ENCODE results near the gene MAU2. TPM values are rescaled to one million over a fixed set of nuclear protein-coding genes. Genes with fewer than 3 reads are reported as not detected.

The MAU2 gene
- total RNA-seq, 1 donor from 2014 or later, result 20.7 TPM

- no peak for DNase-seq (ENCODE audit: low spot score)
Observed at GRCh38 chr19:19305696-19306095, 14.9 kb upstream of the MAU2 start.

GRCh38 chr19:19306191-19306590 lies 14.4 kb upstream of the MAU2 start:
- DNase-seq (ENCODE audit: low spot score), result no peak

GRCh38 chr19:19308373-19308772 lies 12.3 kb upstream of the MAU2 start:
- DNase-seq (ENCODE audit: low spot score), result no peak

GRCh38 chr19:19315444-19315843 lies 5.2 kb upstream of the MAU2 start:
- DNase-seq (ENCODE audit: low spot score), result no peak

- no peak for DNase-seq (ENCODE audit: low spot score)
Observed at GRCh38 chr19:19316082-19316481, 4.5 kb upstream of the MAU2 start.

- DNase-seq (ENCODE audit: low spot score), result no peak
Observed at GRCh38 chr19:19319732-19320360, 783 bp upstream of the MAU2 start.

GRCh38 chr19:19321141-19321577 lies 530 bp downstream of the MAU2 start:
- no peak for DNase-seq (ENCODE audit: low spot score)

- no peak for DNase-seq (ENCODE audit: low spot score)
Observed at GRCh38 chr19:19324059-19324770, 3.6 kb downstream of the MAU2 start.

- no peak for DNase-seq (ENCODE audit: low spot score)
Observed at GRCh38 chr19:19327672-19328071, 7.0 kb downstream of the MAU2 start.

- DNase-seq (ENCODE audit: low spot score), result no peak
Observed at GRCh38 chr19:19329126-19329525, 8.5 kb downstream of the MAU2 start.

GRCh38 chr19:19334063-19334988 lies 13.7 kb downstream of the MAU2 start:
- no peak for DNase-seq (ENCODE audit: low spot score)

- no peak for DNase-seq (ENCODE audit: low spot score)
Observed at GRCh38 chr19:19334989-19335344, 14.3 kb downstream of the MAU2 start.

GRCh38 chr19:19335408-19336158 lies 15.0 kb downstream of the MAU2 start:
- DNase-seq (ENCODE audit: low spot score), result no peak

GRCh38 chr19:19336597-19336996 lies 16.0 kb downstream of the MAU2 start:
- no peak for DNase-seq (ENCODE audit: low spot score)

- no peak for DNase-seq (ENCODE audit: low spot score)
Observed at GRCh38 chr19:19337120-19337519, 16.5 kb downstream of the MAU2 start.

- DNase-seq (ENCODE audit: low spot score), result no peak
Observed at GRCh38 chr19:19338082-19338481, 17.5 kb downstream of the MAU2 start.

- DNase-seq (ENCODE audit: low spot score), result no peak
Observed at GRCh38 chr19:19341026-19341425, 20.4 kb downstream of the MAU2 start.

GRCh38 chr19:19342086-19343015 lies 21.7 kb downstream of the MAU2 start:
- DNase-seq (ENCODE audit: low spot score), result peak; percentile 32

GRCh38 chr19:19343016-19343362 lies 22.4 kb downstream of the MAU2 start:
- no peak for DNase-seq (ENCODE audit: low spot score)

- no peak for DNase-seq (ENCODE audit: low spot score)
Observed at GRCh38 chr19:19343762-19344161, 23.1 kb downstream of the MAU2 start.

GRCh38 chr19:19345232-19345631 lies 24.6 kb downstream of the MAU2 start:
- no peak for DNase-seq (ENCODE audit: low spot score)

All from umbilical cord (tissue), 2 donors.